Fibroblast of lung (primary cell): ENCODE measurements around the gene DRGX. TPM values are rescaled to one million over a fixed set of nuclear protein-coding genes. Genes with fewer than 3 reads are reported as not detected.

Experiments used
- DNase-seq, 2 donors: peaks; one replicate each; pipeline versions ENCODE4 v3.0.0 to v3.0.0-alpha.2; 2010; ENCODE audit warnings: low read depth in 2 of 2
- H2AFZ ChIP-seq: 2 replicates; pipeline ENCODE4 v1.5.1; 2012; ENCODE audit warnings: low read length, control low read depth, inconsistent platforms
- H3K27ac ChIP-seq: 2 replicates; pipeline ENCODE4 v1.5.1; 2011; ENCODE audit warnings: low read length, control low read depth; ENCODE audit not compliant: insufficient read depth
- H3K27me3 ChIP-seq: 2 replicates; pipeline ENCODE4 v1.5.1; 2011; ENCODE audit warnings: mild to moderate bottlenecking, low read length; ENCODE audit not compliant: control insufficient read depth, insufficient read depth
- H3K36me3 ChIP-seq: 2 replicates; pipeline ENCODE4 v1.5.1; 2011; ENCODE audit warnings: low read length; ENCODE audit not compliant: control insufficient read depth, insufficient read depth
- H3K4me1 ChIP-seq: 2 replicates; pipeline ENCODE4 v1.5.1; 2011; ENCODE audit warnings: low read length; ENCODE audit not compliant: control insufficient read depth, insufficient read depth; ENCODE audit errors: extremely low read depth
- H3K4me2 ChIP-seq: 2 replicates; pipeline ENCODE4 v1.5.1; 2011; ENCODE audit warnings: low read length, control low read depth; ENCODE audit not compliant: insufficient read depth; ENCODE audit errors: extremely low read depth
- H3K4me3 ChIP-seq, 4 experiments: fragments of 200-600 bp in 1 of 4; sonication (generic) in 1 of 4; replicated peaks in 1 of 4; 2 replicates each; pipeline ENCODE4 v1.5.1; 2011 to 2016; ENCODE audit warnings: low read length in 4 of 4, low read depth in 3 of 4, mild to moderate bottlenecking in 3 of 4, control low read depth in 2 of 4, inconsistent platforms in 1 of 4, mixed read lengths in 1 of 4; ENCODE audit not compliant: insufficient read depth in 1 of 4; ENCODE audit errors: control extremely low read depth in 1 of 4
- H3K79me2 ChIP-seq: 2 replicates; pipeline ENCODE4 v1.5.1; 2012; ENCODE audit warnings: mild to moderate bottlenecking, low read length, inconsistent platforms; ENCODE audit not compliant: control insufficient read depth, insufficient read depth
- H3K9ac ChIP-seq: 2 replicates; pipeline ENCODE4 v1.5.1; 2011; ENCODE audit warnings: mild to moderate bottlenecking, low read length, control low read depth; ENCODE audit not compliant: insufficient read depth
- H3K9me3 ChIP-seq: 2 replicates; pipeline ENCODE4 v1.5.1; 2012; ENCODE audit warnings: low read depth, low read length; ENCODE audit not compliant: control insufficient read depth, insufficient read depth
- H4K20me1 ChIP-seq: 2 replicates; pipeline ENCODE4 v1.5.1; 2011; ENCODE audit warnings: low read length; ENCODE audit not compliant: control insufficient read depth, insufficient read depth; ENCODE audit errors: extremely low read depth
- EZH2 ChIP-seq: IDR thresholded peaks from 2 replicates; pipeline ENCODE4 v1.5.1; 2012; ENCODE audit warnings: low read length, control low read depth, mild to moderate bottlenecking; ENCODE audit errors: missing control alignments
- polyA plus RNA-seq, 2 donors: library from polyadenylated mRNA; depleted of rRNA in 1 of 2; stranded (reverse) in 1 of 2; unstranded in 1 of 2; fragments of >200 nt; gene quantifications; 2 replicates each; pipeline ENCODE4 v1.2.1, GENCODE V29; 2011 to 2012; ENCODE audit warnings: missing spikeins in 1 of 2
- total RNA-seq: library from RNA; depleted of rRNA; stranded (reverse); fragments of >200 nt; gene quantifications from 2 replicates; pipeline ENCODE4 v1.2.1, GENCODE V29; 2014
- TF ChIP-seq, protein P1 (sequence below), 2 donors: IDR thresholded peaks in 1 of 2; conservative IDR thresholded peaks in 1 of 2; 1 replicate in 1 of 2; 2 replicates in 1 of 2; pipeline ENCODE4 v1.5.1; 2011 to 2012; ENCODE audit warnings: low read length in 2 of 2, control low read depth in 1 of 2, inconsistent platforms in 1 of 2, low read depth in 1 of 2, mild to moderate bottlenecking in 1 of 2

The DRGX gene
- total and polyA plus RNA-seq, 2 donors (not counting 1 experiment from before 2014, with no cell fraction given), result 0.11 TPM; not detected in 1

DNA sequence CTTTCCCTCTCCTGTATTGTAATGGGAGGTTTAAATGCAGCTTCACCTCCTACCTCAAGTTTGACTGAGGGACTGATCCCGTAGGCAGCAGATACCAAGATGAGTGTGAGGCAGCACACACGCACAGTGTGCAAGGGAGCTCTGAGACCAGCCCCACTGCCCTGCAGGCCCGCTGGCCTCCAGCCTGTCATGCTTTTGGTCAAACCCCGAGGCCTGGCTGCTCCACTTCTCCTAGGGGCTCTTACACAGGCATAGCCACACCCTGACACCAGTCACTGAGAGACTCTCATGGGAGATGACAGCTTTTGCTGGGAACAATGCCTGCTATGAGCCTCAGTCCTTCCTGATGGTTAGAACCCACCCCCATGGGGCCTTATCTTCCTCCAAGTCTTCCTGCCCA, 27.6 kb downstream of the DRGX start:
- H3K27me3 ChIP-seq, result no peaks in the 10 kb centered on the region
- no peak for TF ChIP-seq EZH2
- TF ChIP-seq, protein P1, sequence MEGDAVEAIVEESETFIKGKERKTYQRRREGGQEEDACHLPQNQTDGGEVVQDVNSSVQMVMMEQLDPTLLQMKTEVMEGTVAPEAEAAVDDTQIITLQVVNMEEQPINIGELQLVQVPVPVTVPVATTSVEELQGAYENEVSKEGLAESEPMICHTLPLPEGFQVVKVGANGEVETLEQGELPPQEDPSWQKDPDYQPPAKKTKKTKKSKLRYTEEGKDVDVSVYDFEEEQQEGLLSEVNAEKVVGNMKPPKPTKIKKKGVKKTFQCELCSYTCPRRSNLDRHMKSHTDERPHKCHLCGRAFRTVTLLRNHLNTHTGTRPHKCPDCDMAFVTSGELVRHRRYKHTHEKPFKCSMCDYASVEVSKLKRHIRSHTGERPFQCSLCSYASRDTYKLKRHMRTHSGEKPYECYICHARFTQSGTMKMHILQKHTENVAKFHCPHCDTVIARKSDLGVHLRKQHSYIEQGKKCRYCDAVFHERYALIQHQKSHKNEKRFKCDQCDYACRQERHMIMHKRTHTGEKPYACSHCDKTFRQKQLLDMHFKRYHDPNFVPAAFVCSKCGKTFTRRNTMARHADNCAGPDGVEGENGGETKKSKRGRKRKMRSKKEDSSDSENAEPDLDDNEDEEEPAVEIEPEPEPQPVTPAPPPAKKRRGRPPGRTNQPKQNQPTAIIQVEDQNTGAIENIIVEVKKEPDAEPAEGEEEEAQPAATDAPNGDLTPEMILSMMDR (conservative IDR thresholded peaks at IDR 0.05 in 1 of 2, IDR thresholded peaks at IDR 0.05 in 1 of 2; ENCODE audit: low read depth in 1 of 2, low read length in 2 of 2), result no peak
- no peaks in the 10 kb centered on the region for H4K20me1 ChIP-seq
- no peaks in the 10 kb centered on the region for H3K4me1 ChIP-seq
- H3K9ac ChIP-seq, result no peak overlapping the region
- H2AFZ ChIP-seq, result no peak overlapping the region
- H3K4me3 ChIP-seq, result no peak overlapping the region
- H3K27ac ChIP-seq, result no peak overlapping the region
- no peak overlapping the region for H3K4me2 ChIP-seq
- H3K9me3 ChIP-seq, result no peaks in the 10 kb centered on the region
- DNase-seq, result no peak
- H3K79me2 ChIP-seq, result no peaks in the 10 kb centered on the region
- no peaks in the 10 kb centered on the region for H3K36me3 ChIP-seq

DNA sequence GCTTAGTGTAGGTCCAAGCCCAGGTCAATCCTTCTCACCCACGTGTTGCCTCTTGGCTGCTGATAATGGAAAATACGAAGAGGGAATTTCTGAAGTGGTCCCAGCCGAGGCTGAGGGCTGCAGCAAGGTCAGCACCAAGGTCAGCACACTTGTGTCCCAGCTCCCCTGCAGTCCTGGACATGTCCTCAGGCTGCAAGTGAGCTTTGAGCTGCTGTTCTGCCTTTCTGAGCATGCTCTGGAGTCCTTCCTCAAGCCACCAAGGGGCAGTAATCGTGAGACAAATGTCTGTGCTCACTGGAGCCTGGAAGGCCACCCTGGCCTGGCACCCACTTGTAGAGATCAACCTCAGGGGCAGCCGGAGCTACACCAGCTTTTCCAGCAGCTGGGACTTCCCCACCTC, 28.3 kb downstream of the DRGX start:
- H3K4me3 ChIP-seq, result no peak overlapping the region
- no peaks in the 10 kb centered on the region for H3K4me1 ChIP-seq
- no peak overlapping the region for H3K27ac ChIP-seq
- no peak overlapping the region for H2AFZ ChIP-seq
- no peak overlapping the region for H3K9ac ChIP-seq
- H3K36me3 ChIP-seq, result no peaks in the 10 kb centered on the region
- no peak for TF ChIP-seq EZH2
- TF ChIP-seq, protein P1 (conservative IDR thresholded peaks at IDR 0.05 in 1 of 2, IDR thresholded peaks at IDR 0.05 in 1 of 2; ENCODE audit: low read depth in 1 of 2, low read length in 2 of 2), result no peak
- no peaks in the 10 kb centered on the region for H4K20me1 ChIP-seq
- DNase-seq, result no peak
- H3K79me2 ChIP-seq, result no peaks in the 10 kb centered on the region
- H3K4me2 ChIP-seq, result no peak overlapping the region
- H3K27me3 ChIP-seq, result no peaks in the 10 kb centered on the region
- H3K9me3 ChIP-seq, result no peaks in the 10 kb centered on the region

DNA sequence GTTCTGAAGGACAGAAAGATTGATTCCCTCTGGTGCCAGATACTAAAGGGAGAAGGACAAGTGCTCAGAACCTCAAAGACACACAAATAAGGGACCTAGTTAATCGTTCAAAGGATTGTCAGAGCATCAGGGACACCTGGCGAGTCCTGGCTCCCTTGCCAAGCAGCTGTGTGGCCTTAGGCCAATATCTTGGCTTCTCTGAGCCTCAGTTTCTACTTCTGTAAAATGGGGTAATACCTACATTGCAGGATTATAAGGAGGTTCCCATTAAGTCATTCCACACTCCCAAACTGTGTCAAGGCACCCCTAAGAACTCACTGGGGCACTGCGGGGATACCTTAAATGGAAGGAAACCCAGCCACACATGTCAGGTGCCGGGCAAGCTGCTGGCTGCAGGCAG, 29.4 kb downstream of the DRGX start:
- no peak for TF ChIP-seq EZH2
- TF ChIP-seq, protein P1 (conservative IDR thresholded peaks at IDR 0.05 in 1 of 2, IDR thresholded peaks at IDR 0.05 in 1 of 2; ENCODE audit: low read depth in 1 of 2, low read length in 2 of 2), result no peak
- Histone ChIP-seq H3K9ac (no peak overlapping the region), H4K20me1 (no peaks in the 10 kb centered on the region), H3K4me3 (no peak overlapping the region), H3K27me3 (no peaks in the 10 kb centered on the region), H3K4me2 (no peak overlapping the region), H3K9me3 (no peaks in the 10 kb centered on the region), H3K4me1 (no peaks in the 10 kb centered on the region), H2AFZ (no peak overlapping the region), H3K36me3 (no peaks in the 10 kb centered on the region), H3K79me2 (no peaks in the 10 kb centered on the region), H3K27ac (no peak overlapping the region)
- no peak for DNase-seq
